ENCODE measurements around the gene COL8A2.

COL8A2 gene

DNA sequence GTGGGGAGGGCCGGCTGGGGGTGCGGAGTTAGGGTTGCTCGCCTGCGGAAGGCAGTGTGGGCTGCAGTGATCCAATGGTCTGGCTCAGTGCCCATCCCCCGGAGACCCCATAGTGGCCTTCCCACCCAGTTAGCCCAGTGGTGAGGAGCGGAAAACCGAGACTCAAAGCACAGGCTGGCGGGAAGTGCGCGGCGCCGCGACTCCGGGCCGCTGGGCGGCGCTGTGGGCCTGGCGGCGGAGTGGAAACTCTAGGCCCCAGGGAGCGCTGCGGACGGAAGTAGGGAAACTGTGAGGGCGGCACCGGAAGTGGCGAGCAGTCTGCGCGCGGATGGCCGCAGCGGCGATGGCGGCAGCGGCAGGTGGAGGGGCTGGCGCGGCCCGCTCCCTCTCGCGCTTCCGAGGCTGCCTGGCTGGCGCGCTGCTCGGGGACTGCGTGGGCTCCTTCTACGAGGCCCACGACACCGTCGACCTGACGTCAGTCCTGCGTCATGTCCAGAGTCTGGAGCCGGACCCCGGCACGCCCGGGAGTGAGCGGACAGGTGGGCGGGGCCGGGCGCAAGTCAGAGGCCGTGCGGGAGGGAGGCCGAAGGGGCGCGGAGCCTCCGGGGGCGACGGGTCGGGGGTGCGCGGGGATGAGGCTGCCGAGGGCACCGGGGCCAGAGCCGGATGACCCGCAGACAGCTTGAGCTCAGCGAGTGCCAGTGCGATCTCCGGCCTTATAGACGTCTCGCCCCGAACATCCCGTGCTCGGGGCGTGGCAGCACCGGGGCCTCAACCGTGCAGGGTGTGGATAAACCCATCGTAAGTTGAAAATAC lies 36.2 kb downstream of the COL8A2 start, which contains the start of gene ADPRS:
Gene ADPRS, plus strand, starts transcription at position 316 of the 816 bp plus-strand sequence. Its CDS starts 13 bp downstream, at position 329.
- no peak for FAIRE-seq

DNA sequence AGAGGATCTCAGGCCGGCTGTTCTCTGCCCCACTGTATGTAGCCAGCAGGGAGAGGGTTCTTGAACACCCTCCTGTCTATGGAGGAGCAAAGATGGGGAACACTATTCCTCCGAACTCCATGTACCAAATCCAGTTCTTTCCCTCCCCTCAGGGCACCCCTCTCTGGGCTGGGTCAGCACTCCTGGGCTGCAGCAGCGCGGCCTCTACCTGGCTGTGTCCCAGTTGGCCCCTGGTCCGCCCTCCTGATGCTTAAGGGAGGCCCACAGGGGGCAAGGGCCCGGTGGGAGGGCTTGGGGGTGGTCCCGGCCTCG lies 36.8 kb downstream of the COL8A2 start:
- no peak for FAIRE-seq

DNA sequence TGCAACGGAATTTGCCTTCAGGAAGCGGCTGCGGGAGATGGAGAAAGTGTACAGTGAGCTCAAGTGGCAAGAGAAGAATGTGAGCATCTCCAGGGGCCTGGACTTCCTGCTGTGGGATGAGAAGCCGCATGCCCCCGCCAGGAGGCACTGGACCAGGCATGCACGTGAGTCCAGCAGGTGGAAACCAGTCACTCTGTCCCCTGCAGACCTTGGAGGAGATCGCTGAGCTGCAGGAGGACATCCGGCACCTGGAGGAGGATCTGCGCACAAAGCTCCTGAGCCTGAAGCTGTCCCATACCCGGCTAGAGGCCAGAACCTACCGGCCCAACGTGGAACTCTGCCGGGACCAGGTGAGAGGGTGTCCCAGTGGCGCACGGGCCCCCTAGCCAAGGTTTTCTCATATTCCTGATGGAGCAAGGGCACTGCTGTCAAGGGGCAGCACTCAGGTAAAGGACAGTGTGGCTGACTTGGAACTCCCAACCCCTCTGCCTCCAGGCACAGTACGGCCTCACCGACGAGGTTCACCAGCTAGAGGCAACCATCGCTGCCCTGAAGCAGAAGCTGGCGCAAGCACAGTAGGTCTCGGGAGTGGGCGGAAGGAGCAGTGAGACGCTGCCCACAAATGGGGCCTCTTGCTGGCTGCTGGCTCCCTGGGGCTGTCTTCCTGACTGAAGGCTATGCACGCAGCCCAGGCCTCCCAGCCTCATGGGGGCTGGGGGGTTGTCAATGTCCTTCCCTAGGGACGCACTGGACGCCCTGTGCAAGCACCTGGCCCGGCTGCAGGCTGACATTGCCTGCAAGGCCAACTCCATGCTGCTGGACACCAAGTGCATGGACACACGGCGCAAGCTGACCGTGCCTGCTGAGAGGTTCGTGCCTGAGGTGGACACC lies 37.5 kb downstream of the COL8A2 start:
- no peak for FAIRE-seq

DNA sequence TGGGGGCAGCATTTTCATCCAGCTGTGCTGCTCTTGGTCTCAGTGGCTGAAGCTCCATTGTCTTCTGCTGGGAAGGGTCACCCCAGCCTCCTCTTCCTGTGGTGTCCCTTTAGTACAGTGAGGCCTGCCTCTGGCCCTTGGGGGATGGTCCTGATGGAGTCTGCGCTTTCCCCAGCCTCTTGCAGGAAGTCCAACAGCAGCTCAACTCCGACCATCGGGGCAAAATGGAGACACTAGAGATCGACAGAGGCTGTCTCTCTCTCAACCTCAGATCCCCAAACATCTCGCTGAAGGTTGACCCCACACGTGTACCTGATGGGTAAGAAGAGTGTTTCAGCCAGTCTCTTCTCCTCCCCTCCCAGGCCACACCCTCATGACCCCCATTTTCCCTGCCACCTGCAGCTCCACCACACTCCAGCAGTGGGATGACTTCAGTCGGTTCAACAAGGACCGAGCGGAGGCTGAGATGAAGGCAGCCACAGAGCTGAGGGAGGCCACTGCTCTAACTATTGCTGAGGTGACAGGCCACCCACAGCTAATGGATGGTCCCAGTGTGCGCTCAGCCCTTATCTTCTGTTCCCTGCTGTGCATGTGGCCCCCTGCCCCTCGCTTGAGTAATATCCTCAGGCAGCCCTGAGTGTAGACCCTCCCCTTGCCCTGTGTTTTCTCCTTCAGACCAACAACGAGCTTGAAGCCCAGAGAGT lies 38.3 kb downstream of the COL8A2 start:
- FAIRE-seq: no peak

DNA sequence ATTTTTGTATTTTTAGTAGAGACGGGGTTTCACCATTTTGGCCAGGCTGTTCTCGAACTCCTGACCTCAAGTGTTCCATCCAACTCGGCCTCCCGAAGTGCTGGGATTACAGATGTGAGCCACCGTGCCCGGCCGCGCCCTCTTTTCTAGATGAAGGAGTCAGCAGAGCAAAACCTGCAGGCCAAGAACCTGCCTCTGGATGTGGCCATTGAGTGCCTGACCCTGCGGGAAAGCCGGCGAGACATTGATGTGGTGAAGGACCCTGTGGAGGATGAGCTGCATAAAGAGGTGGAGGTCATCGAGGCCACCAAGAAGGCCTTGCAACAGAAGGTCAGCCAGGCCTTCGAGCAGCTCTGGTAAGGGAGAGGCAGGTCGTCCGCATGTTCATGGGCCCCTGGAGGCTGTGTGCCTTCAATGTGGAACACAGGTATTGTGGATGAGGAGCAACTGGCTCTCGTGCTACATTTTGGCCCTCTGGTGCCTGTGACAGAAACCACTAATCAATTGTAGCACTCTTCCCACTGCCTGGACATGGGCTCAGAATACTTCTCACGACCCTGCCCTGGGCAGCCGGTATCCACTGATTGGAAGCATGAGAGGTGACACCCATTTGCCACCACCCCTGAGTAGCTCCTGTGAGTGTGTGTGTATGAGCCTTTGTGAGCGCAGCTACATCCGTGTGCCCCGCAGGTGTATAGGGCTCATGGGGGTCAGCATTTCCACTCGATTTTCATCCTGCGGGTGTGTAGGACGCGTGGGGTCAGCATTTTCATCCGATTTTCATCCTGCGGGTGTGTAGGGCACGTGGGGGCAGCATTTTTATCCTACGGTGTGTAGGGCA lies 39.1 kb downstream of the COL8A2 start:
- no peak for FAIRE-seq

DNA sequence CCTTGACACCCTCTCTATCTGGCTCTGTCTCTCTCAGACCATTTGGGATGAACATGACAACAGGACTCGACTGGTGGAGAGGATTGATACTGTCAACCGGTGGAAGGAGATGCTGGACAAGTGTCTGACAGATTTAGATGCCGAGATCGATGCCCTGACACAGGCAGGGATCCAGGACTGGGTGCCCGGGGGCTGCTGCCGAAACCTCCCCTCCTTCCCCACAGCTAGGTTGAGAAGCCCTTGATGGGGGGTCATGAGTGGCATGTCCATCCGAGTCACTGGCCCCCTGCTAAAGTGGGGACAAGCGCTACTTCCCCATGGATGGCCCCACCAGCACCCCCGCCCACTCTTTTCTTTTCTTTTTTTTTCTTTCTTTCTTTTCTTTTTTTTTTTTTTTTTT lies 39.9 kb downstream of the COL8A2 start:
- no peak for FAIRE-seq

DNA sequence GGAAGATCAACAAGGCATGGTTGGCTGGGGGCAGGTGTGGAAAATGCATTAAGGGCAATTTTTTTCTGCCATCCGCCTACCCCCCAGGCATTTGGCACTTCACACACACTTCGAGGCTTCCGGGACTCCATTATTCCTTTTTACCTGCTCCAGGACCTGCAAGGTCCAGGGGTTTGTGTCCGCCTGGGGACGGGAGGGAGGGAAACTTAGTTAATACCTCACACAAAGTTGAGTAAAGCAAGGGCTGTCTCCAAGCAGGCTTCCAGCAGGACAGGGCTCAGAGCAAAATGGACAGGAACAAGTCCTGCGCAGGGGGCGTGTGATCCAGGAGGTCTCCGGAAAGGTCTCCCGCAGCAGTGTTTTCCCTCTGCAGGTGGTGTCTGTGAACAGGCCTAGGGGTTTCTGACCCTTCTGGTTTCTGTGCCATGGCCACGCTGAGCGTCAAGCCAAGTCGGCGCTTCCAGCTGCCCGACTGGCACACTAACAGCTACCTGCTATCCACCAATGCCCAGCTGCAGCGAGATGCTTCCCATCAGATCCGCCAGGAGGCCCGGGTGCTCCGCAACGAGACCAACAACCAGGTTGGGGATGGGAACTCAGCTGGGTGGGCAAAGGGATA lies 40.4 kb downstream of the COL8A2 start:
- no peak for FAIRE-seq

DNA sequence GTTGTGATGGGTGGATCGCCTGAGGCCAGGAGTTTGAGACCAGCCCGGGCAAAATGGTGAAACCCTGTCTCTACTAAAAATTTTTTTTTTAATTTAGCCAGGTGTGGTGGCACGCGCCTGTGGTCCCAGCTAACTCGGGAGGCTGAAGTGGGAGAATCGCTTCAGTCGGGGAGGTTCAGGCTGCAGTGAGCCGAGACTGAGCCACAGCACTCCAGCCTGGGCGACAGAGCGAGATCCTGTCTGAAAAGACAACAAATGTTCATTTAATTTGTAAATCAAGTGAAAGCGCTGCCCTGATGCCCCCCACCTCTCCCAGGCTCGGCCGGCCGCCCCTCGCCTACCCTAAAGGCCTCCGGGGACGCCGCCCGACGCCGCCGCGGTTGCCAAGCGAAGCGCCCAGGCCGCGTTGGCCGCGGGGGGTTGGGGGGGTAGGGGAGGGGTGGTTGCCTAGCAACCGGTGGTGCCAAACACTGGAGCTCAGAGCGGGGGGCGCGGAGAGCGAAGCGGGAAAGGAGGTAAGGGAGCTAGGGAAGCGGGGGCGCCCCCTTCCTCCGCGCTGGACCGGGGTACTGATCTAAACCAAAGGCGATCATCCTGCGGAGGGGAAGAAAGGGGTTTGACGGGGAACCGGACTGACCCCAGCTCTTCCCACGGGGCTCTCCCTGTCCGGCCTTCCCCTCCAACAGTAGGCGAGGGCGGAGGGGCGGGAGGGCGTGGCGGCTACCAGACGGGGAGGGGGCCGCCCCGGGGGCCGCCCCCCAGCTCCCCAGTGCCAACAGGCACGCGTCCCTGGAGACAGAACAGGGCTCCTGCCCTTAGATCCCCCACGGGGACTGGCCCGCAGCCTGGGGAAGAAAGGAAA lies 41.2 kb downstream of the COL8A2 start, which contains the start of gene TEKT2:
Gene TEKT2, plus strand, starts transcription at position 460 of the 862 bp plus-strand sequence. CDS start 828 bp downstream, outside the sequence.
- no peak for FAIRE-seq

DNA sequence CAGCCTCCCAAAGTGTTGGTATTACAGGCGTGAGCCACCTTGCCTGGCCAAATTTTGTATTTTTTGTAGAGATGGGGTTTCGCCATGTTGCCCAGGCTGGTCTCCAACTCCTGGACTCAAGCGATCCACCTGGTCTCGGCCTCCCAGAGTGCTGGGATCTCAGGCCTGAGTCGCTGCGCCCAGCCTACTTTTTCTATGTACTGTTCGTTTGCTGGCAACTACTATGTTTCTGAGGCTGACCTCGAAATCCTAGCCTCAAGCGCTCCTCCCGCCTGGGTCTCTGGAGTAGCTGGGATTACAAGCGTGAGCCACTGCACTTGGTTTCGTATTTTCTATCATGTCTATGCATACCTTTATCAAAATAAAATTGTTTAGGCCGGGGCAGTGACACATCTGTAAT lies 41.8 kb downstream of the COL8A2 start:
- no peak for FAIRE-seq

DNA sequence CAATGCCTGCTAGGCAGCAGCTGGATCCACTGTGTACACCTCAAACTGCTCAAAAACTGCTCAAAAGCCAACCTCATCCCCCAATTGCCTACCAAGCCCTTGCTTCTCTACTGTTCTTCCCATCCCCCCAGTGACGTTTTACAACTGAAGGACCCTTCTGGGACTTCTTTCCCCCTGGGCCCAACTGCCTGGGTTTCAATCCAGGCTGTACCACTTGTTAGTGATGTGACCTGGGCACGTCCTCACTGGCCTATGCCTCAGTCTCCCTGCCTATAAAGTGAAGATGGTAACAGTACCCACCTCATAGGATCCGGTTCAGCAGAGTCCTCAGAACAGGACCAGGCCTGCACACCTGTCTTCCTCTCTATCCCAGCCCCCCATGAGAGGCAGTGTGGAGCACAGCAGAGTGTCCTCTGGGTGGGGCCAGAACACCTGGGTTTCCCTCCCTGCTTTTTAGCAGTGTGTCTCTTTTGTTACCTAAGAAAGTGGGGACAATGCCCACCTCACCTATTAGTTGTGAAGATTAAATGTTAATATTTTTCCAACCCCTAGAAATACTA lies 43.0 kb downstream of the COL8A2 start:
- no peak for FAIRE-seq

DNA sequence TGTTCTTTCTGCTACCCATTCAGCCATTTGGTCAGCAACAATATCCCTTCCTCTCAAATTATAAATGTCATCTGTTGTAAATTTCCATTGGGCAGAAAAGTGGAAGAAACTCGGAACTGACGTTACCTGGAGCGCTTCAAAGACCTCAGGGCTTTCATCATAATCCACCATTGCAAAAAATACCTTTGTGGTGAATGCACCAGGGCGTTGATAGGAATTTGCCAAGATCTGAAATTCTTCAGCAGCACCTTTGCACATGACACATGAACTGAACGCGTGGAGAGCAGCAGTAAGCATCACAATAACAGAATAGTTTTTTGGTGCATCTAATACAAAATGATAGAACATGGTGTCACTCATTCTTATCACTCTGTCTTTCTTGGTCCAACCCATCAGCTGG lies 44.2 kb downstream of the COL8A2 start:
- FAIRE-seq: no peak

DNA sequence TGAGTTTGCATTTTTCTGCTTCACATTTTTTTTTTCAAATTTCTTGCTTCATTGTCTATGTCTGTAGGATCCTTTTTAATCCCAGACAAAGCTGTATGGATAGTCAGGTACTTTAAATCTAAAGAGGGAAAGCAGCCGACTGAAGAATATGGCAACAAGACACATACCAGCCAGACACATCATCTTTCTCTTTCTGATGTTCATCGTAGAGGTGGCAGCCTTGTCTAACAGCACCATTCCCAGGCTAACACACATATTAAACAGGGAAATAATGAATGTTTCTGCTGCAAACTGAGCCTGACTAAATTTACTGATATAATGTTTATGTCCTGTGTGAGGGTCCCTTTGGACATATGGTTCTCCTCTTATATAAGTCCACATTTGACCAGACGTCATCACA lies 44.8 kb downstream of the COL8A2 start:
- no peak for FAIRE-seq

DNA sequence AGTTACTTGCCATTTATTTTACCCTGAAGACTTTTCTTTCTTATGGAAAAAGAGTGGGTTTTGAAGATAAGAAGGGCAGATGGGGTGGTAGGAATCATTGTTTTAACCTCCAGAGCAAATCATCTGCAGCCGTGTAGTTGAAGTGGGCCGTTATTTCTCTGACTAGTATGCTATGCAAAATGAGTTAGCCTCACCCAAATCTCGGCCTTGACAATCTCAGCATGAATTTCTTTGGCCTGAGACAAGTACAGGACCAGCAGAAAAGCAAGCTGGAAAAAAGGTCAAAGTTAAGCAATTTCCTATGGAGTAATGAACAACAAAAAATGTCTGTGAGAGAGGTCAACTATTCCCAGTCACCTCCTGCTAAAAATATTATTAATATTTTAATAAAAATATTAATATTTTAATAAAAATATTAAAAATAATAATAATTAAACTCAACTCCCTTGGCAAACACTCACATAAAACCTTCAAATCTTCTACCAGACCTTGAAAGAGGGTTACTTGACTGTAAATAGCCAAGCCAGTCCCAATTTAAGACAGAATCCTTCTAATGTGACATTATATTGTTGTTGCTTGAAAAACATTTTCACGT lies 47.9 kb downstream of the COL8A2 start:
- no peak for FAIRE-seq

DNA sequence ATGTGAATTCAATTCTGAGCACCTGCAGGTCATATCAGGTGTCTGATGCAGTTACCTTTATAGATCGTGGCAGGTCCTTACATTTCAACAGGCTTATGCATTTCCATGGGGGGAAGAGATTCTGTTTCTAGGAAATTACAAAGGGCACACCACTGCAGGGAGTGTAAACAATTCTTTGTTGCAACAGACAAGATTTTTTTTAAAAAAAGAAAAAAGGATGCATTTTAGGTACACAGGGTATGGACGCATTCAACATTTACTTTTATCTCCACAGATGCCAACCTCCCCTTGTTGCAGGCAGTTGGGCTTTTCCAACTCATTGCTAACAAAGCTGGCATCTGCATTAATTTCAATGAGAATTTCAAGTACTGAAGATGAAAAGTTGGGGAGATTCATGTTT lies 54.7 kb downstream of the COL8A2 start:
- FAIRE-seq: no peak

DNA sequence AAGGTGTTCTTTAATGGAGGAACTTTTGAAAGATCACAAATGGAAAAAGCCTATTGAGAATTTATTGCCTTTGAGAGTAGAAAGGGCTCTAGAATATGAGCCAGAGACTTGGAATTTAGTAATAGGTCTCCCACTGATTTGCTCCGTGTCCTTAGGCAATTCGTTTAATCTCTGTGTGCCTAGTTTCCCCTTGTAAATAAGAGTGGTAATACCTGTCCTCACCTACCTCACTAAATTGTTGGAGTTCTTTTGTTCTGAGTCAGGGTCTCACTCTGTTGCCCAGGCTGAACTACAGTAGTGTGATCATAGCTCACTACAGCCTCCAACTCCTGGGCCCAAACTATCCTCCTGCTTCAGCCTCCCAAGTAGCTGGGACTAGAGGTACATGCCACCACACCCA lies 56.2 kb downstream of the COL8A2 start:
- FAIRE-seq: no peak

DNA sequence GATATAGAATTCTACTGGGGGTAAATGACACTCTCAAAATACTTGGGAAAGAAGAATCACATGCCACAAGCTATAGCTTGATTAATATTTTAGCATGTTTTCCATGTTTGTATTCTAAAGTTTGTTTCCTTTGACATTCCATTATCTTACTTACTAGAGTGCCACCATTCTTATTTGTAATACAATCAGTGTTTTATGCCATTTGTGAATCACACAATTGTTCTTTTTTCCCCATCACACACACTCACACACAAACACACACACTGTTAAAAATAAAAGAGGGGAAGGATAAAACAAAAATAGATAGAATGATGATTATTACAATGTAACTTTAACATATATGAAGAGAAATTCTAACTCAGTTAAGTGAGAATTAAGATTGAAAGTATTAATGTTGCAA lies 57.2 kb downstream of the COL8A2 start:
- no peak for FAIRE-seq

DNA sequence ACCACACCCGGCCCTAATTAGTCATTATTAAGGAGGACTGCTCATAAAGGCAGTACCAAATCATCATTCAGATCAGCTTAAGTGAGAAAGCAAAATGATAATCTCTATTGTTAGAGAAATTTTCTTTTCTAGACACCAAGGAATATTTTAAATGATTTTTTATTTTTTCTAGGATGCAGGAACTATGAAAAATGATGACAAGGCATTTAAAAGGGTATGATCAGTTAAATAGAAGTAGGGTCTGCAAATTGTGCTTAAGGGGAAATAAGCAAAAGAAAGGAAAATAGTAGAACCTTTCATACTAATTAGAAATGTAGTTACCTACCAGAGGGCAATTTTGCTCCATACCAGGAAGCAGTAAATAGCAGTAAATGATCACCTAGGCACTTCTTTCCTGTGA lies 62.7 kb downstream of the COL8A2 start:
- no peak for FAIRE-seq

DNA sequence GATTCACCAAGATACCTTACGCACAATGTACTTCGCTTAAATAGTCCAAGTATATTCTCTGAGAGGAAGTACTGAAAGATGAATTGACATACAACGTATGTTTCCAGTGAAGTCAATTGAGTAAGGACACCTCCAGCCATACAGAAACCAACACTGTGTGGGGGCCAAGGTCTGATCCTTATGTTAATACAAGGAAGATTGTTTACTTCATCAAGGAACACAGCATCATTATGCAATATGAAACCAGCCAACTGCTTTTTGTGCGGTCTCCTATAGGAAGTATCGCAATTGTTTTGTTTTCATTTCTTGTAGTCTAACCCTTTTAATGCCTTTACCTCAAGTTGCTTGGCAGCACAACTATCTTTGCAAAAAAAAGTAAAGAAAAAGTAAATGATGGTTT lies 69.3 kb downstream of the COL8A2 start:
- no peak for FAIRE-seq

DNA sequence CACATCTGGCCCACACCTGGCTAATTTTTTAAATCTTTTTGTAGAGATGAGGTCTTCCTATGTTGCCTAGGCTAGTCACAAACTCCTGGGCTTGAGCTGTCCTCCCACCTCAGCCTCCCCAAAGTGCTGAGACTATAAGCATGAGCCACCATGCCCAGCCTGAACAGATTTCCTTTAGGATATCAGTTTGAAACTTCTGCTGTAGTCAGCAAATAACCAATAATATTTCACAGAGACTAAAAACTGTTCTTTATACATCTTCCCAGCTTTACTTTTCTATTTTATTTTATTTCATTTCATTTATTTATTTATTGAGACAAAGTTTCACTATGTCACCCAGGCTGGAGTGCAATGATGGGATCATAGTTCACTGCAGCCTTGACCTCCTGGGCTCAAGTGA lies 71.0 kb downstream of the COL8A2 start:
- no peak for FAIRE-seq

DNA sequence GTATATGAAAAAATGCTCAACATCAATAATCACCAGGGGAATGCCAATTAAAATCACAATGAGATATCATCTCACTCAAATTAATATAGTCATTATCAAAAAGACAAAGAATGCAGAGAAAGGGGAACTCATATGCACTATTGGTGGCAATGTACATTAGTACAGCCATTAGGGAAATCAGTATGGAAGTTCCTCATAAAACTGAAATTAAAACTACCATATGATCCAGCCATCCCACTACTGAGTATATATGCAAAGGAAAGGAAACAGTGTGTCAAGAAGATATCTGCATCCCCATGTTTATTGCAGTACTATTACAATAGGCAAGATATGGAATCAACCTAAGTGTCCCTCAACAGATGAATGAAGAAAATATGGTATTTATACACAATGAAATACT lies 73.2 kb downstream of the COL8A2 start:
- no peak for FAIRE-seq
